Sigmoid colon (tissue), 4 donors: ENCODE data around the gene SCG2.

Source experiments
- CTCF ChIP-seq, 4 experiments: fragments of 450-650 bp in 3 of 4; fragments of 200-600 bp in 1 of 4; IDR thresholded peaks; one replicate each; pipeline ENCODE4 v1.5.1; 2016 to 2019; ENCODE audit warnings: antibody characterized with exemption in 4 of 4, mild to moderate bottlenecking in 3 of 4, moderate library complexity in 2 of 4
- EP300 ChIP-seq, 4 donors: sonication (generic); formaldehyde crosslinking; IDR thresholded peaks; one replicate each; pipeline ENCODE4 v1.6.1; 2017; ENCODE audit warnings: antibody characterized with exemption in 4 of 4
- POLR2A ChIP-seq, 2 donors: fragments of 450-650 bp; IDR thresholded peaks; one replicate each; pipeline ENCODE4 v1.6.1; 2016; ENCODE audit warnings: antibody characterized with exemption in 2 of 2, mild to moderate bottlenecking in 2 of 2, moderate library complexity in 2 of 2
- POLR2AphosphoS5 ChIP-seq, 4 donors: sonication (generic); formaldehyde crosslinking; IDR thresholded peaks; one replicate each; pipeline ENCODE4 v1.6.1; 2017; ENCODE audit warnings: antibody characterized with exemption in 4 of 4

GRCh38 chr2:223611061-223611460 is 8.9 kb upstream of the SCG2 start:
- TF ChIP-seq CTCF (IDR thresholded peaks at IDR 0.05) (no peak), POLR2A (IDR thresholded peaks at IDR 0.05) (no peak), EP300 (IDR thresholded peaks at IDR 0.05) (no peak), POLR2AphosphoS5 (IDR thresholded peaks at IDR 0.05) (no peak)
